ENCODE measurements around the gene USP49.

DNA sequence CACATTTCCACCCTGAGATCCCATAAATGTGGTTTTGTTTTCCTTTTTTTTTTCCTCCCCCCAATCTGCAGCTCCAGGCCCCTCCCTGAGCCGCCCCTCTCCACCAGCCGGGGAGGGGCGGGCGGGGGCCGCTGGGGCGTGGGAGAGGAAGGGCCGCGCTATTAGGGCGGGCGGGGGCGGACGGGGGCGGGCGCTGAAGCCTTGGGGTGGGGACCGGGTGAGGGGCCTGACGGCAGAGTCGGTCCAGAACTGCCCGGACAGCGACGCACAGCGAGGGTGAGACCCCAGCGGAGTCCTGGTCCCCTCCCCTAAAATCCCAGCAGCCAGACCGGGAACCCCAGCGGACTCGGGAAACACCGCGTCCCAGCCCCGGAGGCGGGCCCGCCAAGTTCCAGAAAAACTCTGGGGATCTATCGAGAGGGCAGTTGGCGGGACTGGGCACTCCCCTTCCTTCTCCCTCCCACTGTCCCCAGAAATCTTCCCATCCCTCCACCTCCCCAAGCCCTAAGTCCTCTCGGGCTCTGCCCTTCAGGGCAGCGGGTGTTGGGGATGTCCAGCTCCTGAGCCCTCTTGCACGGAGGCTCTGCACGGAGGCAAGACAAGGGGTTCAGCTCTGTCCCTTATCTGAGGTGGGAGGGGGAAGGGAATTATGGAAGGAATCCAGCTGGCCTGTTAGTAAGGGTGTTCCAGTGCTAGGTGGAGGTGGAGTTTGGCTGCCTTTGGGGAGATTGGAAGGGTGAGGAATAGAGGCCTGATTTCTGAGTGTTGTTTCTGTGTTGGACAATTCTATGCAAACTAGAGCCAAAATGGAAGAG, 114.4 kb downstream of the USP49 start, which contains the start of gene PRICKLE4:
- no peak for TF ChIP-seq CTCF (CRISPR knock-in tag; IDR thresholded peaks at IDR 0.05)
- TF ChIP-seq ZNF160 (CRISPR knock-in tag; IDR thresholded peaks at IDR 0.05), result no peak
- no peak for TF ChIP-seq SMAD3 (CRISPR knock-in tag; IDR thresholded peaks at IDR 0.05)
- no peak for TF ChIP-seq POLR2AphosphoS5 (IDR thresholded peaks at IDR 0.05; ENCODE audit: low read depth, low read length)
- TF ChIP-seq NR2C2 (CRISPR knock-in tag; IDR thresholded peaks at IDR 0.05; ENCODE audit: borderline replicate concordance), result no peak
- no peak for TF ChIP-seq DPF2 (CRISPR knock-in tag; IDR thresholded peaks at IDR 0.05; ENCODE audit: borderline replicate concordance, low read depth)
- TF ChIP-seq KDM1A (CRISPR knock-in tag; IDR thresholded peaks at IDR 0.05), result no peak
